PC-3 (cell line): ENCODE data around the gene ATP6V1G2.

Experiments
- EZH2 ChIP-seq: fragments of 300-600 bp; sonication (generic); IDR thresholded peaks from one replicate; pipeline ENCODE4 v1.6.1; 2017; ENCODE audit warnings: antibody characterized with exemption, mild to moderate bottlenecking, low read length; ENCODE audit not compliant: unreplicated experiment
- TF ChIP-seq, protein P1 (sequence below): fragments of 300-600 bp; sonication (generic); conservative IDR thresholded peaks from 2 replicates; pipeline ENCODE4 v1.5.1; 2017; ENCODE audit warnings: antibody characterized with exemption, low read depth, mild to moderate bottlenecking, low read length

DNA sequence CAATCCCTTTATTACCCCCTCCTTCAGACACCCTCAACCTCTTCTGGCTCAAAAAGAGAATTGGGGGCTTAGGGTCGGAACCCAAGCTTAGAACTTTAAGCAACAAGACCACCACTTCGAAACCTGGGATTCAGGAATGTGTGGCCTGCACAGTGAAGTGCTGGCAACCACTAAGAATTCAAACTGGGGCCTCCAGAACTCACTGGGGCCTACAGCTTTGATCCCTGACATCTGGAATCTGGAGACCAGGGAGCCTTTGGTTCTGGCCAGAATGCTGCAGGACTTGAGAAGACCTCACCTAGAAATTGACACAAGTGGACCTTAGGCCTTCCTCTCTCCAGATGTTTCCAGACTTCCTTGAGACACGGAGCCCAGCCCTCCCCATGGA lies 31.2 kb upstream of the ATP6V1G2 start:
- TF ChIP-seq, protein P1, sequence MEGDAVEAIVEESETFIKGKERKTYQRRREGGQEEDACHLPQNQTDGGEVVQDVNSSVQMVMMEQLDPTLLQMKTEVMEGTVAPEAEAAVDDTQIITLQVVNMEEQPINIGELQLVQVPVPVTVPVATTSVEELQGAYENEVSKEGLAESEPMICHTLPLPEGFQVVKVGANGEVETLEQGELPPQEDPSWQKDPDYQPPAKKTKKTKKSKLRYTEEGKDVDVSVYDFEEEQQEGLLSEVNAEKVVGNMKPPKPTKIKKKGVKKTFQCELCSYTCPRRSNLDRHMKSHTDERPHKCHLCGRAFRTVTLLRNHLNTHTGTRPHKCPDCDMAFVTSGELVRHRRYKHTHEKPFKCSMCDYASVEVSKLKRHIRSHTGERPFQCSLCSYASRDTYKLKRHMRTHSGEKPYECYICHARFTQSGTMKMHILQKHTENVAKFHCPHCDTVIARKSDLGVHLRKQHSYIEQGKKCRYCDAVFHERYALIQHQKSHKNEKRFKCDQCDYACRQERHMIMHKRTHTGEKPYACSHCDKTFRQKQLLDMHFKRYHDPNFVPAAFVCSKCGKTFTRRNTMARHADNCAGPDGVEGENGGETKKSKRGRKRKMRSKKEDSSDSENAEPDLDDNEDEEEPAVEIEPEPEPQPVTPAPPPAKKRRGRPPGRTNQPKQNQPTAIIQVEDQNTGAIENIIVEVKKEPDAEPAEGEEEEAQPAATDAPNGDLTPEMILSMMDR: no peak
- TF ChIP-seq EZH2: no peak
